Glutamatergic neuron (in vitro differentiated cells): ENCODE data around the gene CHAT. TPM values are rescaled to one million over a fixed set of nuclear protein-coding genes. Genes with fewer than 3 reads are reported as not detected.

Source experiments
- DNase-seq: peaks from one replicate; pipeline ENCODE4 v3.0.0; 2022
- H3K27ac Mint-ChIP-seq: one replicate; pipeline ENCODE4 v1.8.0; 2020; ENCODE audit warnings: mild to moderate bottlenecking, mixed read lengths, inconsistent platforms; ENCODE audit not compliant: unreplicated experiment
- H3K27me3 Mint-ChIP-seq: one replicate; pipeline ENCODE4 v1.8.0; 2020; ENCODE audit warnings: mild to moderate bottlenecking, moderate library complexity, mixed read lengths, inconsistent platforms; ENCODE audit not compliant: unreplicated experiment
- H3K36me3 Mint-ChIP-seq: one replicate; pipeline ENCODE4 v1.8.0; 2020; ENCODE audit warnings: mild to moderate bottlenecking, mixed read lengths, inconsistent platforms; ENCODE audit not compliant: unreplicated experiment
- H3K4me1 Mint-ChIP-seq: one replicate; pipeline ENCODE4 v1.8.0; 2020; ENCODE audit warnings: mild to moderate bottlenecking, low read depth, mixed read lengths, inconsistent platforms; ENCODE audit not compliant: unreplicated experiment
- H3K4me3 Mint-ChIP-seq: one replicate; pipeline ENCODE4 v1.8.0; 2020; ENCODE audit warnings: mild to moderate bottlenecking, mixed read lengths, inconsistent platforms; ENCODE audit not compliant: unreplicated experiment
- H3K9me3 Mint-ChIP-seq: one replicate; pipeline ENCODE4 v1.8.0; 2020; ENCODE audit warnings: mild to moderate bottlenecking, moderate library complexity, mixed read lengths, inconsistent platforms; ENCODE audit not compliant: unreplicated experiment
- total RNA-seq: library from RNA; stranded (reverse); fragmentation: NEBNext Ultra II Directional; extraction: Animal tissue kit (Norgen Biotek cat#: 25700); gene quantifications from one replicate; pipeline ENCODE4 v1.2.1, GENCODE V29; 2021; ENCODE audit not compliant: unreplicated experiment
- TF ChIP-seq, protein P1 (sequence below): fragments of 200-600 bp; sonication (generic); IDR thresholded peaks from one replicate; pipeline ENCODE4 v1.5.0; 2021; ENCODE audit not compliant: partially characterized antibody, unreplicated experiment

Gene CHAT
- total RNA-seq, 1 donor from 2014 or later = 15.4 TPM

DNA sequence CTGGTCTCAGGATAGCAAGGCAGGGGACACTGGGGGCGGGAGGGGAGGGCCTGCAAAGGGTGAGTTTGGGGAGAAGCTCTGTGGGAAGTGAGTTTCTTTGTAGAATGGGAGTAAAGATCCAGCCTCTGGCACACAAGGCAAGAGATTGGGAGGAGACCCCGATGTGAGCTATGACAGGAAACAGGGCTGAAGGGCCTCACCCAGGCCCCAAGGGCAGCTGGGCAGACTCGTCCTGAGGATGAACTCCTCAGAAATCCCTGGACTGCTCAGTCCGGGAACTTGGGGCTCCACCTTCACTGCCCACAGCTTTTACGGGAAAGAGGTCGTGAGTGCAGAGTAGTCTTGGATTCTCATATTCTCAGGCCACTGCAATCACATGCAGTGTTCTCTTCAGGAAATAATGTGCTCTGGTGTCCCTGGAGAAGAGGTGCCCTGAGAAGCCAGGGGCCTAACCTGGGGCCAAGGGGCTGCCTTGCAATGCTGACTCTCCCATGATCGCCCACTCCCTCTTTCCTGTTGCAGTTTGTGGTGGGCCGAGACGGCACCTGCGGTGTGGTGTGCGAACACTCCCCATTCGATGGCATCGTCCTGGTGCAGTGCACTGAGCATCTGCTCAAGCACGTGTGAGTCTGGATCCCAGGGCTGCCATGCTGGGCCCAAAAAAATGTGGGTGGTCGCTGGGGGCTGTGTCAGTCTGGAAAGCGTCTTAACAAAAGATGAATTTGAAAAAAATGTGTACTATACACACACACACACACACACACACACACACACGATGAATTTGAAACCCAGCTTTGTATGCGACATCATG lies 34.4 kb downstream of the CHAT start:
- peaks cover 15% of the 10 kb centered on the region for H3K4me1 Mint-ChIP-seq
- DNase-seq = no peak
- H3K36me3 Mint-ChIP-seq = no peaks in the 10 kb centered on the region
- H3K9me3 Mint-ChIP-seq = no peaks in the 10 kb centered on the region
- no peak overlapping the region for H3K4me3 Mint-ChIP-seq
- peaks cover 6% of the 10 kb centered on the region for H3K27me3 Mint-ChIP-seq
- TF ChIP-seq, protein P1, sequence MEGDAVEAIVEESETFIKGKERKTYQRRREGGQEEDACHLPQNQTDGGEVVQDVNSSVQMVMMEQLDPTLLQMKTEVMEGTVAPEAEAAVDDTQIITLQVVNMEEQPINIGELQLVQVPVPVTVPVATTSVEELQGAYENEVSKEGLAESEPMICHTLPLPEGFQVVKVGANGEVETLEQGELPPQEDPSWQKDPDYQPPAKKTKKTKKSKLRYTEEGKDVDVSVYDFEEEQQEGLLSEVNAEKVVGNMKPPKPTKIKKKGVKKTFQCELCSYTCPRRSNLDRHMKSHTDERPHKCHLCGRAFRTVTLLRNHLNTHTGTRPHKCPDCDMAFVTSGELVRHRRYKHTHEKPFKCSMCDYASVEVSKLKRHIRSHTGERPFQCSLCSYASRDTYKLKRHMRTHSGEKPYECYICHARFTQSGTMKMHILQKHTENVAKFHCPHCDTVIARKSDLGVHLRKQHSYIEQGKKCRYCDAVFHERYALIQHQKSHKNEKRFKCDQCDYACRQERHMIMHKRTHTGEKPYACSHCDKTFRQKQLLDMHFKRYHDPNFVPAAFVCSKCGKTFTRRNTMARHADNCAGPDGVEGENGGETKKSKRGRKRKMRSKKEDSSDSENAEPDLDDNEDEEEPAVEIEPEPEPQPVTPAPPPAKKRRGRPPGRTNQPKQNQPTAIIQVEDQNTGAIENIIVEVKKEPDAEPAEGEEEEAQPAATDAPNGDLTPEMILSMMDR = no peak
- no peak overlapping the region for H3K27ac Mint-ChIP-seq

DNA sequence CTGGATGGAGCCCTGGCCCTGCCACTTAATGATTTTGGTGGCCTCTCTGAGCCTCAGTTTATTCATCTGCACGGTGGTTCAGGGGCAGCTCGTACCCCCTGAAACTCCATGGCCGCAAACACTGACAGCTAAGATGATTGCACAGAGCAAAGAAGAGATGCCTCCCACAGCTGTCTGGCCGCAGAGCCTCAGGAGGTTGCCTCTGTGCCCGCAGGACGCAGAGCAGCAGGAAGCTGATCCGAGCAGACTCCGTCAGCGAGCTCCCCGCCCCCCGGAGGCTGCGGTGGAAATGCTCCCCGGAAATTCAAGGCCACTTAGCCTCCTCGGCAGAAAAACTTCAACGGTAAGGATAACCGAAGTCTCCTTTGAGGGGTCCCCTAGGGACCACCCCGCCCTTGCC lies 35.5 kb downstream of the CHAT start:
- Mint-ChIP-seq H3K27ac (no peak overlapping the region), H3K9me3 (no peaks in the 10 kb centered on the region), H3K27me3 (peaks cover 6% of the 10 kb centered on the region), H3K4me1 (peaks cover 13% of the 10 kb centered on the region), H3K4me3 (no peak overlapping the region), H3K36me3 (no peaks in the 10 kb centered on the region)
- TF ChIP-seq, protein P1 = no peak
- peak; percentile 48 for DNase-seq

DNA sequence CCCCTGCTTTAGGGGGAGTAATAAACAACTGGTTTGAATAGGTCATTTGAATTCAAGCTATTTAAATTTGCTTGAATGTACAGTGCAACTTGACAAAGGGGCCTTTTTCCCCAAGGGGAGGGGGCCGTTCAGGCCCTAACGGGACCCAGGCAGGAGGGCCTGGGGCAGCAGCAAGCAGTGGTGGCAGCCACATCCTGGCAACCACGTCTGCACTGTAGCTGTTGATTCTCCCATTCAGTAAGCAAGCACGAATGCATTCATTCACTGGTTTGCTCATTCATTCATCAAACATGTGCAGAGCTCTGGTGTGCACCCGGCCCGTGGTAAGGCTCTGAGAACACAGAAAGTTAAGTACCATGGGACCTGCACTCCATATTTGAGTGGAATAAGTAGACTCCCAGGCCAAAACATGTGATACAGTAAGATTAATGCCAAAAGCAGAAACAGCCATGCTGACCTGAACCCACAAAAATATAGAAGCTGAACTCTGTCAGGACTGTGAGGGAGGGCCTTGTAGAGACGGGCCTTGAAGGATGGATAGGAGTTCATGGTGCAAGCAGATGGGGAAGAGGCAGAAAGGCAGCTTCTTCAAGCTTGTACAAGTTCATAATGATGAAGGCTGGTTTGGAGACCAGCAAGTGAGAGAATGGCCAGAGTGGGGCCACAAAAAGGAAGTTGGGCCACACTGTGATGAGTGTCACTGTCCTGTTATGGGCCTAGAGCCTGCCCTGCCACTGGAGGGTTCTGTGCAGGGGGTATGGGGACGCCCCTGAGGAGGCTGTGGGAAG lies 36.3 kb downstream of the CHAT start:
- TF ChIP-seq, protein P1 = no peak
- Mint-ChIP-seq H3K9me3 (no peaks in the 10 kb centered on the region), H3K4me3 (no peak overlapping the region), H3K4me1 (peaks cover 13% of the 10 kb centered on the region), H3K36me3 (no peaks in the 10 kb centered on the region), H3K27ac (no peak overlapping the region), H3K27me3 (peaks cover 6% of the 10 kb centered on the region)
- no peak for DNase-seq

DNA sequence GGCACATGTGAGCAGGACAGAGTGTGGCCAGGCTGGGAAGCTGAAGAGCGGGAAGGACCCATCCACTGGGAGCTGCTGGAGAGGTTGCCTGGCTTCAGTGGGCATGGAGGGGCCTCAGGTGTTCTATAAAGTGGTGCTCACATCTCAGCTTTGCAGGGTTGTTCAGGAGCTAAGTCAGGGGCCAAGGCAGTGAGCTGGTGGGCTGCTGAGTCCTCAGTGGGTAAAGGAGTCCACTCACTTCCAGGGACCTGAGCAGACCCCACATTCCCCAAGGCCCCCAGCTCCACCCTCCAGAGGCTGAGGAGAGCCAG lies 36.8 kb downstream of the CHAT start:
- TF ChIP-seq, protein P1 = no peak
- Mint-ChIP-seq H3K36me3 (no peaks in the 10 kb centered on the region), H3K27me3 (peaks cover 6% of the 10 kb centered on the region), H3K9me3 (no peaks in the 10 kb centered on the region), H3K4me1 (peaks cover 13% of the 10 kb centered on the region), H3K4me3 (no peak overlapping the region), H3K27ac (no peak overlapping the region)
- DNase-seq = no peak
